GM12872 (cell line): ENCODE measurements around the gene PDS5A.

Source experiments
- TF ChIP-seq, protein P1 (sequence below): IDR thresholded peaks from 3 replicates; pipeline ENCODE4 v1.5.1; 2011; ENCODE audit warnings: low read depth, mild to moderate bottlenecking, low read length, moderate library complexity; ENCODE audit not compliant: insufficient read depth

PDS5A gene

DNA sequence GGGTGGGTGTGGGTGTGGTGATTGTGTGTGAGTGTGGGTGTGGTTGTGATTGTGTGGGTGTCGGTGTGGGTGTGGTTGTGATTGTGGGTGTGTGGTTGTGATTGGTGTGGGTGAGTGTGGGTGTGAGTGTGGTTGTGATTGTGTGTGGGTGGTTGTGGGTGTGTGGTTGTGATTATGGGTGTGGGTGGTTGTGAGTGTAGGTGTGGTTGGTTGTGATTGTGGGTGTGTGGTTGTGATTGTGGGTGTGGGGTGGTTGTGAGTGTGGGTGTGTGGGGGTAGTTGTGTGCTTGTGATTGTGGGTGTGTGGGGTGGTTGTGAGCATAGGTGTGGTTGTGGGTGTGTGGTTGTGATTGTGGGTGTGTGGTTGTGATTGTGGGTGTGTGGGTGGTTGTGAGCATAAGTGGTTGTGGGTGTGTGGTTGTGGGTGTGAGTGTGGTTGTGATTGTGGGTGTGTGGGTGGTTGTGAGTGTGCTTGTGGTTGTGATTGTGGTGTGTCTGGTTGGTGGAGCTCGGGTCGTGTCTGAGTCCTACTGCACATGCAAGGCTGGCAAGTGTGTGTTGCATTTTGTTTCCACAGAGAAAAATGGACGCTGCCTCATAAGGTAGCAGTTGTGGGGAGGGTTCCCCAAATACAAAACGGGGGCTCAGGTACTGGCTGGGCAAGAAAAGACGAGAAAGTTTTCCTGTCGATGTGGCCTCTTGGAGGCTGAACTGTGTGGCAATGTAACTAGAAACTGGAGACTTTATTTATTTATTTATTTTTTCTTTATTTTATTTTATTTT lies 163.1 kb downstream of the PDS5A start:
- TF ChIP-seq, protein P1, sequence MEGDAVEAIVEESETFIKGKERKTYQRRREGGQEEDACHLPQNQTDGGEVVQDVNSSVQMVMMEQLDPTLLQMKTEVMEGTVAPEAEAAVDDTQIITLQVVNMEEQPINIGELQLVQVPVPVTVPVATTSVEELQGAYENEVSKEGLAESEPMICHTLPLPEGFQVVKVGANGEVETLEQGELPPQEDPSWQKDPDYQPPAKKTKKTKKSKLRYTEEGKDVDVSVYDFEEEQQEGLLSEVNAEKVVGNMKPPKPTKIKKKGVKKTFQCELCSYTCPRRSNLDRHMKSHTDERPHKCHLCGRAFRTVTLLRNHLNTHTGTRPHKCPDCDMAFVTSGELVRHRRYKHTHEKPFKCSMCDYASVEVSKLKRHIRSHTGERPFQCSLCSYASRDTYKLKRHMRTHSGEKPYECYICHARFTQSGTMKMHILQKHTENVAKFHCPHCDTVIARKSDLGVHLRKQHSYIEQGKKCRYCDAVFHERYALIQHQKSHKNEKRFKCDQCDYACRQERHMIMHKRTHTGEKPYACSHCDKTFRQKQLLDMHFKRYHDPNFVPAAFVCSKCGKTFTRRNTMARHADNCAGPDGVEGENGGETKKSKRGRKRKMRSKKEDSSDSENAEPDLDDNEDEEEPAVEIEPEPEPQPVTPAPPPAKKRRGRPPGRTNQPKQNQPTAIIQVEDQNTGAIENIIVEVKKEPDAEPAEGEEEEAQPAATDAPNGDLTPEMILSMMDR = no peak

DNA sequence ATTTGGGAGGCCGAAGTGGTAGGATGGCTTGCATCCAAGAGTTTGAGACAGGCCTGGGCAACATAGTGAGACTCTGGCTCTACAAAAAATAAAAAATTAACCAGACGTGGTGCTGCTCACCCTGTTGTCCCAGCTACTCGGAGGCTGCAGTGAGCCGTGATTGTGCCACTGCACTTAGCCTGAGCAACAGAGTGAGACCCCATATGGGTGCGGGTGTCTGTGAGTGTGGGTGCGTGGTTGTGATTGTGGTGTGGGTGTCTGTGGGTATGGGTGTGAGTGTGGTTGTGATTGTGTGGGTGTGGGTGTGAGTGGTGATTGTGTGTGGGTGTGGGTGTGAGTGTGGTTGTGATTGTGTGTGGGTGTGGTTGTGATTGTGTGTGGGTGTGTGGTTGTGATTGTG lies 165.2 kb downstream of the PDS5A start:
- TF ChIP-seq, protein P1 = no peak

DNA sequence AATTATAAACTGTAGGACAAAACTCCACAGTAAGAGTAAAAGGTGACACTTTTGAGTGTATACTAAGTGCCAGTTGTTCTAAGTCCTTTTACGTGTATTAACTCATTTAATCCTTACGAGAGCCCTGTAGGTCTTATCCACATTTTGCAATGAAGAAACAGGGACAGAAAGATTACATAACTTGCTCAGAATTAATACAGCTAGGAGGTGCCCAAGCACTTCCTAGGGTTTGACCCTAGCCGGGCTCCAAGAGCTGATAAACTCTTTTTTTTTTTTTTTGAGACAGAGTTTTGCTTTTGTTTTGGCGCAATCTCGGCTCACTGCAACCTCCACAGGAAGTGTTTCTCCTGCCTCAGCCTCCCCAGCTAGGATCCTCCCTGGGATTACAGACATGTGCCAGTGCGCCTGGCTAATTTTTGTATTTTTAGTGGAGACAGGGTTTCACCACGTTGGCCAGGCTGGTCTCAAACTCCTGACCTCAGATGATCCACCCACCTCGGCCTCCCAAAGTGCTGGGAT lies 169.4 kb downstream of the PDS5A start:
- TF ChIP-seq, protein P1 = no peak

DNA sequence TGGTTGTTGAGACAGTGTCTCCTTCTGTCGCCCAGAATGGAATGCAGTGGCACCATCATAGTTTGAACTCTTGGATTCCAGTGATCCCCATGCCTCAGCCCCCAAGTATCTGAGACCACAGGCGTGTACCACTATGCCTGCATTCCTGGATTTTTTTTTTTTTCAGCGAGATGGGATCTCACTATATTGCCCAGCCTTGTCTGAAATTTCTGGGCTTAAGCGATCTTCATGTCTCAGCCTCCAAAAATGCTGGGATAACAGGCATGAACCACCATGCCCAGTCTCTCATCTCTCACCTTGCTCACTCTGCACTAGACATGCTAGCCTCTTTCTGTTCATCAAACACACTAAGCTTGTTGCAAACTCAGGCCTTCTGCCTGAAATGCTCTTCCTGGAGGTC lies 175.7 kb downstream of the PDS5A start:
- TF ChIP-seq, protein P1 = no peak

DNA sequence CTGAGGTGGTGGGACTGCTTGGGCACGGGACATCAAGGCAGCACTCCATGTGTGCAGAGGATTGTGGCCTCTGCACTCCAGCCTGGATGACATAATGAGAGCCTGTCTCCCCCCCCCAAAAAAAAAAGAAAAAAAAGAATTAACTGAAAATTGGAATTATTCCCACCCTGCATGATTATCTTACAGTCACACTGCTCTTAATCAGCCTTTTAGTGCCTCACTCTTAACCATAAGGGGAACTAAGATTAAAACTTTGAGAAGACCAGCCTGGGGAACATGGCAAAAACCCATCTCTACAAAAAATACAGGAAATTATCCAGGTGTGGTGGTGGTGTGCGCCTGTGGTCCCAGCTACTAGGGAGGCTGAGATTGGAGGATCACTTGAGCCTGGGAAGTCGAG lies 185.2 kb downstream of the PDS5A start:
- TF ChIP-seq, protein P1 = no peak

DNA sequence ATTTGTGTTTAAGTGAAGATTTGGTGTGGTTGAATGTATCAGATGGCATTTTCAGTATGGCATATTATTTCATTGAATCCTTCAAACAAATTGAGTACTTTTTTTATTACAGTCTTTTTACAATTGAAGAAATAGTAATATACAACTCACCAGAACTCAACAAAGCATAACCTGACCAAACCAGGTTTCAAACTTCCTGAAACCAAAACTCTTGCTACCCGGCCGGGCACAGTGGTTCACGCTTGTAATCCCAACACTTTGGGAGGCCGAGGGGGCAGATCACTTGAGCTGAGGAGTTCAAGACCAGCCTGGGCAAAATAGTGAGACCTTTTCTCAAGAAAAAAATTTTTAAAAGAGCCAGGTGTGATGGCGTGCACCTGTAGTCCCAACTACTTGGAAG lies 185.6 kb downstream of the PDS5A start:
- TF ChIP-seq, protein P1 = no peak

DNA sequence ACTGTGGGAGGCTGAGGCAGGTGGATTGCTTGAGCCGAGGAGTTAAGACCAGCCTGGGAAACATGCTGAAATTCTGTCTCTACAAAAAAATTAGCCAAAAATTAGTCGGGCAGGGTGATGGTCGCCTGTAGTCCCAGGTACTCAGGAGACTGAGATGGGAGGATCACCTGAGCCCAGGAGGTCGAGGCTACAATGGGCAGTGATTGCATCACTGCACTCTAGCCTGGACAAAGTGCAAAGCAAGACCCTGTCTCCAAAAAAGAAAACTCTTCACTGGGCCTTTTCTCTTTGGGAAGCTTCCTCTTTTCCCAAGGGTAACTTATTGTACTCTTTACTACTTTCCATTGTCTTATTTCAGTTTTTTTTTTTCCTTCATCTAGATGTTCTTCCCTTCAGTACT lies 190.9 kb downstream of the PDS5A start:
- TF ChIP-seq, protein P1 = no peak
